Cardiac fibroblast (primary cell): Measurements from ENCODE around the gene HAVCR1.
"Not testable (repeated sequence)": the region's sequence is repeated elsewhere in the genome, so short reads cannot be mapped to it uniquely, and the experiment has no call there.

Experiments
- DNase-seq, 2 donors: peaks; one replicate each; pipeline versions ENCODE4 v3.0.0 to v3.0.0-alpha.2; 2010; ENCODE audit warnings: low read depth in 2 of 2
- H3K4me3 ChIP-seq, 2 donors: replicated peaks in 1 of 2; 1 replicate in 1 of 2; 2 replicates in 1 of 2; pipeline ENCODE4 v1.5.1; 2011; ENCODE audit warnings: low read depth in 2 of 2, low read length in 2 of 2, mild to moderate bottlenecking in 2 of 2, moderate library complexity in 1 of 2
- TF ChIP-seq, protein P1 (sequence below): IDR thresholded peaks from one replicate; pipeline ENCODE4 v1.5.1; 2011; ENCODE audit warnings: low read depth, mild to moderate bottlenecking, low read length, inconsistent platforms

HAVCR1 gene

DNA sequence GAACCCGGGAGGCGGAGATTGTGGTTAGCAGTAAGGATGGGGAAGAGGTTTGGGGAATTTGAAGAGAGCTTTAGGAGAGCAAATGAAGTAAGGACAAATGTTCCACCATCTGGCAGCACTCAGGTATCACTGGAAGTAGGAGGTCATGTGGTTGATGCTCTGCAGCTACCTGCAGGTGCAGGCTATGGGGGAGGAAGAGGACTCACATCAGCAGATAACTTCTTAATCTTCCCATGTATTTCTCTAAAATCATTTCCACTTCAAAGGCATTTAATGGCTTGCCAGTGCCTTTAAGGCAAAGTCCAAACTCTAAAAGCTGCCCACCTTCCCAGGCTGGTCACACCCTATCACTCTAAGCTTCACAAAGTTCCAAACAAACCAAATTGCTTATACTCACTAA lies 8.1 kb upstream of the HAVCR1 start:
- DNase-seq: no peak
- TF ChIP-seq, protein P1, sequence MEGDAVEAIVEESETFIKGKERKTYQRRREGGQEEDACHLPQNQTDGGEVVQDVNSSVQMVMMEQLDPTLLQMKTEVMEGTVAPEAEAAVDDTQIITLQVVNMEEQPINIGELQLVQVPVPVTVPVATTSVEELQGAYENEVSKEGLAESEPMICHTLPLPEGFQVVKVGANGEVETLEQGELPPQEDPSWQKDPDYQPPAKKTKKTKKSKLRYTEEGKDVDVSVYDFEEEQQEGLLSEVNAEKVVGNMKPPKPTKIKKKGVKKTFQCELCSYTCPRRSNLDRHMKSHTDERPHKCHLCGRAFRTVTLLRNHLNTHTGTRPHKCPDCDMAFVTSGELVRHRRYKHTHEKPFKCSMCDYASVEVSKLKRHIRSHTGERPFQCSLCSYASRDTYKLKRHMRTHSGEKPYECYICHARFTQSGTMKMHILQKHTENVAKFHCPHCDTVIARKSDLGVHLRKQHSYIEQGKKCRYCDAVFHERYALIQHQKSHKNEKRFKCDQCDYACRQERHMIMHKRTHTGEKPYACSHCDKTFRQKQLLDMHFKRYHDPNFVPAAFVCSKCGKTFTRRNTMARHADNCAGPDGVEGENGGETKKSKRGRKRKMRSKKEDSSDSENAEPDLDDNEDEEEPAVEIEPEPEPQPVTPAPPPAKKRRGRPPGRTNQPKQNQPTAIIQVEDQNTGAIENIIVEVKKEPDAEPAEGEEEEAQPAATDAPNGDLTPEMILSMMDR: no peak
- no peak overlapping the region for H3K4me3 ChIP-seq

DNA sequence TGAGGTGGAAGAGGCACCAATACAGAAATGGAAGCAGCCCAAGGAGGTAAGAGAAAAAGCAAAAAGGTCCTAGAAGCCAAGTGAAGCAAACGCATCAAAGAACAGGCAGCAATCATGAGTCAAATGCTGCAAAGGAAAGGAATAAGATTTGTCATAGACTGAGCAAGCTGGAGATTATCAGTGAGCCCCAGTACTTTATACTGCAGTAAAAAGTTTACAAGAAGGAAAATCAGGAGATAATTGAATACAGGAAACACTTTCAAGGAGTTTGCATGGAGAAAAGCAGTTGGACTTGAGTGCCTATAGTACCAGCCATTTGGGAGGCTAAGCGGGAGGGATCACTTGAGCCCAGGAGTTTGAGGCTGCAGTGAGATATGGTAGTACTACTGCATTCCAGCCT lies 7.2 kb upstream of the HAVCR1 start:
- H3K4me3 ChIP-seq: no peak overlapping the region
- DNase-seq: no peak
- TF ChIP-seq, protein P1: no peak

DNA sequence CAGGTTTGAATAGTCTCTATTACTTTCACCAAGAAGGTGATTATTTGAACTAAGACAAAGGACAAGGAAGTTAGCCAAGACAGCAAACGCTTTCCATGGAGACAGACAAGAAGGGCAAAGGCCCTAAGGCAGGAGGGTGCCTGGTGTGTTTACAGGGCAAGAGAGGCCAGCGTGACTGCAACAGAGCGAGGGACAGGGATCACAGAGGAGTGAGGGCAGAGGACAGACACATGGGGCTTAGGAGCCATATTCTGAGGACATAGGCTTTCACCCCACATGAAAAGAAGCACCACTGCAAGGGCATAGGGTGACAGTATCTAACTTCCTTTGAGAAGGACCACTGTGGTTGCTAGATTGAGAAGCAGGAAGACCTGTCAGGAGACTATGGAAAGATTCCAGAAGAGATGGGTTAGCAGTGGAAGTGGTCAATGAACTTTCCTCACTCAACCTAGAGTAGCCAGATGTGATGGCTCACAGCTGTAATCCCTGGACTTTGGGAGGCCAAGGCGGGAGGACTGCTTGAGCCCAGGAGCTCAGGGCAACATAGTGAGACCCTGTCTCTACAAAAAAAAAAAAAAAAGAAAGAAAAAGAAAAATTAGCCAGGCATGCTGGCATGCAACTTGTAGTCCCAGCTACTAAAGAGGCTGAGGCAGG lies 5.0 kb upstream of the HAVCR1 start:
- DNase-seq: no peak
- TF ChIP-seq, protein P1: no peak
- no peak overlapping the region for H3K4me3 ChIP-seq

DNA sequence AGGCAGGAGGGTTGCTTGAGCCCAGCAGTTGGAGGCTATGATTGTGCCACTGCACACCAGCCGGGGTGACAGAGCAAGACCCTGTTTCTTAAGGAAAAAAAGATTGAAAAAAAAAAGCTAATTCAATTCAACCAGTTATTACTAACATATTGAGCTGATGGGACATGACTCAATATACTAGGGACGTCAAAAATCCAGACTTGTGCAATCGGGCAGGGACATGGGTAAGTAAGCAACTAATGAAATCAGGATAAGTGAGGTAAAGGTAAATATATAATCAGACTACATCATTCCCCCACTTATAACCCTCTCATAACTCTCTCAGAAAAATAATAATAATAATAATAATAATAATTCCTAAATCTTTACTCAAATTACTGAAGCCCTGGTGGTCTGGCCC lies 975 bp upstream of the HAVCR1 start:
- H3K4me3 ChIP-seq: no peak overlapping the region
- DNase-seq: no peak
- TF ChIP-seq, protein P1: no peak

DNA sequence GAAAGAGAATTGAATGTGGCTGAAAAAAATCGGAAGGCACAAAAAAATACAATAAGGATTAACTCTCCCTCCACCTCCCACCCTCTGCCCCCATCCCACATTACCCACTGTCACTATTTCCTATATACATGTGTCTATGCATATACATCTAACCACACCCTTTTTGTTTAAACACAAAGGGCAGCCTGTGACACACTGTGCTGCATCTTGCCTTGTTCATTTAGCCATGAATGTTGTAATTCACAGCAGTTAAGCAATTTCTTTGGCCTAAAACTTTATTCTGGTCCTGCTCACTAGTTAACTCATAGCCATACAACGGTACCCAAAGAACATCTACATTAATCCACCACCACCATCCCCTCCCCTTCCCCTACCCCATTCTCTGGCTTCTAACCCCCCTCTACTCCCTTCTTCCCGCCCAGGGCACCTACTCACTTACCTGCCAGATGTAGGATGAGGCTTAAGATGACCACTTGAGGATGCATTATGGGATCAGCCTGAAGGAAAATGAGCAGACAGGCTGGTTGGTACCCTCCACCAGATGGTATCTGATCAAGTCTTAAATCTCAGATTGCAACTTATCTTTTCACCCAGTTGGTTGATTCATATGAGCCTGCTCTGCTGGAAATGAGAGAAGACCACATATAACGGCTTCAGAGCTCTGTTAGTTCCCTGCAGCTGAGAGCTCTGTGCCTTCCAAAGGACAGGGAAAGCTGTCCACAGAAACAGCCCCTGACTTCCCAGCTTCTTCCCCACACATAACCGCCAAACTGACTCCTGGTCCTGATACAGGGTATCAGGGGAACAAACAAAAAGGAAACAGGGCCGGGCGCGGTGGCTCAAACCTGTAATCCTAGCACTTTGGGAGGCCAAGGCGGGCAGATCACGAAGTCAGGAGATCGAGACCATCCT lies 1.2 kb downstream of the HAVCR1 start:
- no peak for DNase-seq
- TF ChIP-seq, protein P1: no peak
- H3K4me3 ChIP-seq: no peak overlapping the region

DNA sequence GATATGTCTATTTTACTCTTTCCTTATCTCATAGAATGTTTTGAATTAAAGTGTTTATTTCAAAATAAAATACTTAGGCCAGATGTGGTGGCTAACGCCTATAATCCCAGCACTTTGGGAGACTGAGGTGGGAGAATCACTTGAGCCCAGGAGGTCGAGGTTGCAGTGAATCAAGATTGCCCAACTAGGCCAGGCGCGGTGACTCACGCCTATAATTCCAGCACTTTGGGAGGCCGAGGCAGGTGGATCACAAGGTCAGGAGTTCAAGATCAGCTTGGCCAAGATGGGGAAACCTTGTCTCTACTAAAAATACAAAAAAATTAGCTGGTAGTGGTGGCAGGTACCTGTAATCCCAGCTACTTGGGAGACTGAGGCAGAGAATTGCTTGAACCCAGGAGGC lies 2.1 kb downstream of the HAVCR1 start:
- not testable (repeated sequence) for DNase-seq, H3K4me3 ChIP-seq

DNA sequence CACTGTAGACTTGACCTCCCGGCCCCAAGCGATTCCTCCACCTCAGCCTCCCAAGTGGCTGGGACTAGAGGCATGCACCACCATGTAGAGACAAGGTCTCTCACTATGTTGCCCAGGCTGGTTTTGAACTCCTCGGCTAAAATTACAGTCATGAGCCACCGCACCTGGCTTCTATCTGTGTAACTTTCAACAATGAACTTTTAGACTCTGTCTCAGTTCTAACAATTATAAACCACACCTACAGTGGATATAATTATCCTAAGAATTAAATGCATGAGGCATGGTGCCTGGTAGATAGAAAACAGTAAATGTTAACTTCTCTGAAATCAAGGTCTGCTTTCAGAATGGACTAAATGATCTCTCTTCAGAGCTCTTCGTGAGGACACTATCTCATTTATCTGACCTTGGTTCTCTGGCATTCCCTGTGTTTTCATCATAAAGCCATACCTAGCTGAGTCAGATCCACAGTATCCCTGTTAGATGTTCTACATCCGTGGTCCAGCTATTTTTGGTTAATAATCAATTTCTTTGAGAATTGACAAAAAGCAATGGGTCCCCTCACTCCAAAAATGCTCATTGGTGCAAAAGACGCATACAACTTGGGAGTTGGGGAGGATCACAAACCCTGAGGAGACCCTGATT lies 7.2 kb downstream of the HAVCR1 start:
- no peak for DNase-seq
- no peak overlapping the region for H3K4me3 ChIP-seq
- TF ChIP-seq, protein P1: no peak
